Effector memory CD8-positive, alpha-beta T cell (primary cell): ENCODE measurements around the gene CDK11B.
A peak's percentile ranks its signal among the peaks of the same experiment; 100 is the strongest.
"Not testable (repeated sequence)": the region's sequence is repeated elsewhere in the genome, so short reads cannot be mapped to it uniquely, and the experiment has no call there.

Source experiments
- ATAC-seq: fragments of 150-1000 bp; cut with Tn5 transposase; replicated peaks from 2 replicates; pipeline ENCODE4 v1.10.0; 2021; ENCODE audit warnings: mild to moderate bottlenecking, moderate library complexity
- DNase-seq, 3 experiments: peaks; one replicate each; pipeline ENCODE4 v3.0.0; 2021
- H3K27ac Mint-ChIP-seq, 2 donors: one replicate each; pipeline ENCODE4 v1.8.0; 2022; ENCODE audit warnings: mild to moderate bottlenecking in 2 of 2, mixed read lengths in 2 of 2, moderate library complexity in 2 of 2
- H3K27me3 Mint-ChIP-seq, 2 donors: one replicate each; pipeline ENCODE4 v1.8.0; 2022; ENCODE audit warnings: mixed read lengths in 2 of 2
- H3K36me3 Mint-ChIP-seq: one replicate; pipeline ENCODE4 v1.8.0; 2022; ENCODE audit warnings: mild to moderate bottlenecking, moderate library complexity, mixed read lengths; ENCODE audit not compliant: insufficient read depth
- H3K4me1 Mint-ChIP-seq, 2 donors: one replicate each; pipeline ENCODE4 v1.8.0; 2022; ENCODE audit warnings: low read depth in 2 of 2, mixed read lengths in 2 of 2
- H3K4me3 Mint-ChIP-seq, 2 donors: one replicate each; pipeline ENCODE4 v1.8.0; 2022; ENCODE audit warnings: mild to moderate bottlenecking in 2 of 2, mixed read lengths in 2 of 2, moderate library complexity in 2 of 2
- H3K9me3 Mint-ChIP-seq, 2 donors: one replicate each; pipeline ENCODE4 v1.8.0; 2022; ENCODE audit warnings: mixed read lengths in 2 of 2

CDK11B gene

DNA sequence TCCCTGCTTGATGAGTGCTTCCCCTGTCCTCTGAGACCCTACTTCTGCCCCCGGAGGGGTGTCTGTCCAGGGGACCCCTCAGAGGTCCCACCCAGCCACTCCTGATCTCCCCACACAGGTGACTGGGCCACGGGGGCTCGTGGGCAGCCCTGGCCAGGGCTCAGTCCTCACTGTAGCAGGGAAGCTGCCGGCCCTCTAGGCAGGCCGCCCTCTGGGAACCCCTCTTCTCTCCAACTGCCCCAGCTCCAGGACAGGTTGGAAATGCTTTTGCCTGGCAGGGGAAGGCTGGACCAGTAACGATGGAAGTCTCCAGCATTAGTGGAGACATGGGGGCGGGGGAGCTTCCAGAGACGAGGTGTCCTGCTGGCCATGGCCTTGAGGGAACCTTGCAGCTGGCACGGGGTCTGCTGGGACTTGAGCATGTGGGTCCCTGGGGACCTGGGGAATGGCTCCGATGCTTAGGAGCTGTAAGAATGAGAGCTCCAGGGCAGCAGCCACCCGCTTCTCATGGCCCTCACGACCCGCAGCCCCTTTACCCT is 55.8 kb downstream of the CDK11B start:
- Mint-ChIP-seq H3K27ac (no peak overlapping the region), H3K9me3 (no peaks in the 10 kb centered on the region), H3K4me1 (peaks cover 6 to 13% of the 10 kb centered on the region in 2 donors), H3K36me3 (peaks cover 13% of the 10 kb centered on the region), H3K27me3 (no peaks in the 10 kb centered on the region), H3K4me3 (no peak overlapping the region)
- DNase-seq, result no peak
- no peak for ATAC-seq

DNA sequence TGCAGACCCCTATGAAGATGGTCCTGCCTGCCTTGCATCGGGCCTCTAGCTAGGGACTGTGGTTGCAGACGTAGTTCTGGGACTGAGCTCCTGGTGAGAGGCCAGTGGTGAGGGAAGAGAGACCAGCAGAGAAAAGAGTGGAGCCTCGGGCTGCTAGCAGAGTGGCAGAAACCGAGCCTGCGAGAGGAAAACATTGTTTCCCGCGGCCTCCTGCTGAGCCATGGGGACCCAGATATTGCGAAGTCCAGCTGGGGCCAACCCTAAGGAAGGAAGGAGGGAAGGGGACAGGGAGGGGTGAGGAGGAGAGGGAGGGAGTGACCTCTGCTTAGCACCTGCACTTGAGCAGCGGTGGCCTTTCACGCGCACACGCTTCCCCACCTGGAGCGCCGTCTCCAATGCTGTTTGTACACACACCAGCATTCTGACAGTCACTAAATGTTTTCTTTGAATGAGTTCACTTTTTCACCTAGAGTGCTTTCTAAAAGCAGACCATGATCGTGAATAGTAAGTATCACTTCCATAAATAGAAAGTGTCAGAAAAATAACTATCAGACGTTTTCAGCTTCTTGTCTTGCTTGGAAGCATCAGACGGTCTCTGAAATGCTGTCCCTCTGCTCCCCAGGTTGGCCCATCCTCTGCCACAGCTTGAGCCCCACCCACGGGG is 56.4 kb downstream of the CDK11B start:
- no peaks in the 10 kb centered on the region for H3K9me3 Mint-ChIP-seq
- no peaks in the 10 kb centered on the region for H3K27me3 Mint-ChIP-seq
- peaks cover 13% of the 10 kb centered on the region for H3K36me3 Mint-ChIP-seq
- ATAC-seq (no peak), DNase-seq (no peak)
- H3K4me1 Mint-ChIP-seq, result peaks cover 6 to 13% of the 10 kb centered on the region in 2 donors
- H3K4me3 Mint-ChIP-seq, result no peak overlapping the region
- no peak overlapping the region for H3K27ac Mint-ChIP-seq

DNA sequence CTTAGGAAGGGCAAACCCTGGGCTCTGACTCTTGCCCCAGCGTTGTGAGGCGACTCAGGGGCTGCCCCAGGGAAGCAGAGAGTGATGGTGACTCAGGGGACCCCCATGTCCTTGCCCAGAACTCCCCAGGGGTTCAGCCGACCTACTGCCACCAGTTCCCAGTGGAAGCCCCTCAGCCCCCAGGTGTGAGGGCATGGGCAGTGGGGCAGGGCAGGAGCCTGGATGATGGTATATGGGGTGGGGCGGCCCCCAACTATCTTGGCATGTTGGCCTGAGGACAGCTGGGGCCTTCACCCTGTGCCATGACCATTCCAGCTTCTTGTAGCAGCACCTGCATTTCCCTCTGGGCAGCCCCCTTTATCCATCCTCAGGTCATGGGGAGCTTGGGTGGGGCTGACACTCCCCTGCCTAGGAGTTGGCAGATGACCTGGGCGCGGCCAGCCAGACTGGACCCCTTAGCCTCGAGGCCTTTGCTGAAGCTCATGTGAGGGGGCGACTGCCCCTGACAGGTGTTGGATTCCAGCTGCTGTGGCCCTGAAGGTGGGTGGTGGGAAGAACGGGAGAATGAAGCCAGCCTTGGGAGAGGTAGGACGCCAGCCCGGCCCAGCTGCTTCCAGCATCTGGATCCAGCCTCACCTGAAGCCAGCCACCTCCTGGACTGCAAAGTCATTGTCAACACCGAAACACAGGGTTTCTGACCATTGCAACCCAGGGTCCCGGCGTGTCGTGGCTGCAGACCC is 57.1 kb downstream of the CDK11B start:
- peaks cover 11% of the 10 kb centered on the region for H3K36me3 Mint-ChIP-seq
- H3K4me1 Mint-ChIP-seq, result peaks cover 6 to 9% of the 10 kb centered on the region in 2 donors
- no peak for ATAC-seq
- H3K27ac Mint-ChIP-seq, result no peak overlapping the region
- H3K27me3 Mint-ChIP-seq, result no peaks in the 10 kb centered on the region
- no peak for DNase-seq
- H3K9me3 Mint-ChIP-seq, result no peaks in the 10 kb centered on the region
- H3K4me3 Mint-ChIP-seq, result no peak overlapping the region

DNA sequence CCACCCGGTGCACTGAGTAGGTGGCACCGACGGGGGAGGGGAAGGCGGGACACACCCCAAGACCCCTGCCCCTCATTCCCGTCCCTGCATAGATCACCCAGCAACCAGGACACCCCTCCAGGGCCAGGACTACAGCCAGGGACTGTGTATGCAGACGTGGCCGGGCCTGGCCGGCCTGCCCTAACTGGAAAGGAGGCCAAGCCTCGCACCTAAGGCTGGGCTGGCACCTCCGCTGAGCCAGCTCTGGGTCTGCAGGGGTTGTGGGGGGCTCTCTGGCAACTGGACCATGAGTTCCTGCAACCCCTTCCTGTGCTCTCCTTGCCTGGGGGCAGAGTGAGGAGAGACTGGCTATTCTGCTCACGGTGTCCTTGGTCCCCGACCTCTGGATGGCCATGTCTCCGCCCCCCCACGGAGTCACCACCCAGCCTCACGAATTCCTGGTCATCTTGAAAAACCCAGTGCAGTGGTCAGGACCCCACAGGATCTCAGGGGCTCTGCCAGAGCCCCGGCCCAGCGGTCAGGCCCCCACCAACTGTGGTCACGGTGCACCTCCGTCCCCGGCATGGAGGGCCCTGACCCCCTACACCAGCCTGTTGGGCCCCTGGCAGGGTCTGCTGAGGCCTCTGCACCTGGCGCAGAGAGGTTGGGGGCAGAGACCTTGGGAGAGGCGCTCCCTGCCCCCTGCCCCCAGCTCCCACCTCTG is 57.8 kb downstream of the CDK11B start:
- peak overlapping the region; percentile 73 to 78 for H3K4me3 Mint-ChIP-seq
- ATAC-seq (no peak), DNase-seq (no peak)
- peaks cover 6 to 9% of the 10 kb centered on the region in 2 donors for H3K4me1 Mint-ChIP-seq
- no peaks in the 10 kb centered on the region for H3K9me3 Mint-ChIP-seq
- H3K27ac Mint-ChIP-seq, result no peak overlapping the region
- no peaks in the 10 kb centered on the region for H3K27me3 Mint-ChIP-seq
- H3K36me3 Mint-ChIP-seq, result peaks cover 10% of the 10 kb centered on the region

DNA sequence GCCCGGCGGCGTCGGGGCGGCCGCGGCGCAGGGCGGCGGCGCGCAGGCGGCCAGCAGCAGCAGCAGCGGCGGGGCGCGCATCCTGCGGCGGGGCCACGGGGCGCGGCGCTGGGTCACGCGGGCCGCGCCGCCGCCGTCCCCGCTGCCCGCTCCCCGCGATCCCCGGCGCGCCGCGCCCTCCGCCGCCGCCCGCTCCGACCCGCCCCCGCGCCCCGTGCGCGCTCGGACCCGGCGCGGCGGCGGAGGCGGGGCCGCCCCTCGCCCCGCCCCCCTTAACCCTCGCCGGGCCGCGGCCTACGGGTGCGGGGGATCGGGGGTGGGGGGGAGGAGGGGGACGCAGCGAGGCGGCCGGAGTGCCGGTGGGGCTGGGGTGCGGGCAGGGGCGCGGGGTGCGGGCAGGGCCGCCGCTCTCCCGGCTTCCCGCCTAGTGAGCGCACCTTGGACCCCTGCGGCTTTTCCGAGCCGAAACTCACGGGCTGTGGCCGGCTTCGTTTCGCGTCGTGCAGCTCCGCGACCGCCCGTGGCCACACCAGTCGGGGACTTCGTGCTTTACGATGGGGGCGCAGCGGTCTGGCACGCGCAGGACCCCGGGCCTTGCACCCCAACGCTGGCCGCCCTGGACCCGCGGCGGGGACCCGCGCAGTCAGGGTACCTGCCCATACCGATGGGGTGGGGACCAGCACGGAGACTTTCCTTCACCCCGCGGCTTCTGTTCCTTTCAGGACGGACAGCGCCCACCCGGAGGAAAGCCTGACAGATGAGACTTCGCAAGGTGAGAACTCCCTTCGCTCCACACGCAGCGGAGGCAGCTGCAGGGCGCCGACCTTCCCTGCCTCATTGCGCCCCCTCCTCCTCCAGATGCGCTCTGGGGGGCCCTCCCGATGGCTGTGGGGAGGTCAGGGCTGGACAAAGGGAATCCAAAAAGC is 58.6 kb downstream of the CDK11B start, which contains the start of gene FNDC10:
FNDC10 (minus strand) TSS at position 201 of the 926 bp plus-strand sequence; CDS start at position 81, 120 bp downstream.
- no peak within 1 kb of the TSS for H3K27ac Mint-ChIP-seq
- H3K27me3 Mint-ChIP-seq, result no peaks in the 10 kb centered on the region
- ATAC-seq (peak; percentile 60), DNase-seq (no peak)
- H3K4me3 Mint-ChIP-seq, result peak within 1 kb of the TSS; percentile 78 to 83
- peaks cover 6 to 9% of the 10 kb centered on the region in 2 donors for H3K4me1 Mint-ChIP-seq
- no peaks in the 10 kb centered on the region for H3K9me3 Mint-ChIP-seq
- peaks cover 10% of the 10 kb centered on the region for H3K36me3 Mint-ChIP-seq

DNA sequence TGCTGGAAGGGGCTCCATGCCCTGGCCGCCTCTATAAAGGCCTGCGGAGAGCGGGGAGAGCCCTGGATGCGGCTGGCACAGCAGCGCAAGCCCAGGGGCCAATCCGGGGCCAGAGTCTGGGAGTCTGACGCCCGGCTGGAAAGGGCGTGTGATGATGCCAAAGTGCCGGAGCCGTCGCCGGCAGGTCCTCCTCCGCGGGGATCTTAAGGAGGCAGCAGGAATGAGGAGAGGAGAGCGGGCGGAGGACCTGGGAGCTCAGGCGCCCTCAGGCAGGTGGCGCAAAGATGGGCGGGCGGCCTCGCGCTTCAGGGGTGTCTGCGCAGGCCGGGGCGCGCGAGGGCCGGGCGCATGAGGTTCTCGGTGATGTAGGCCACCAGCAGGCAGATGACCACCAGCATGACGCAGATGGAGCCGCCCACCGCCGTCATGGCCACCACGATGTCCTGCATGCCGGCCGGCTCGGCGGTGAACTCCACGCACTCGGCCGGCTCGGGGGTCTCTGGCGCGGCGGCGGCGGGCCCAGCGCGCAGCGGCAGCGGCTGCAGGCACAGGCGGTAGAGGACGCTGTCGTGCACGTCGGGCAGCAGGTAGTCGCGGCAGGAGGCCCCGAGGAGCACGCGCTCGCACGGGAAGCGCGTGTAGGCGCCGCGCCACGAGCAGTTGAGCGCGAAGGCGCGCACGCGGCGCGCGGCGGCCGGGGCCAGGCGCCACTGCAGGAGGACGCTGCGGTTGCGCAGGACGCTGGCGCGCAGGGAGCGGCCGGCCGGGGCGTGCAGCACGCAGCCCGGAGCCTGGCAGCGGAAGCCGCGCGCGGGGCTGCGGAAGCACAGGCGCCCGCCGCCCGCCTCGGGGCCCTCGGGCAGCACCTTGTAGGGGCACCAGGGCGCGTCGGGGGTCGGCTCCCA is 59.5 kb downstream of the CDK11B start:
- Mint-ChIP-seq H3K4me1 (peaks cover 6 to 9% of the 10 kb centered on the region in 2 donors), H3K27ac (no peak overlapping the region), H3K36me3 (peaks cover 10% of the 10 kb centered on the region), H3K27me3 (no peaks in the 10 kb centered on the region), H3K4me3 (peak overlapping the region; percentile 77 to 83), H3K9me3 (no peaks in the 10 kb centered on the region)
- DNase-seq (peak in 2 of 3 experiments; percentile 21 to 35), ATAC-seq (peak; percentile 72)

DNA sequence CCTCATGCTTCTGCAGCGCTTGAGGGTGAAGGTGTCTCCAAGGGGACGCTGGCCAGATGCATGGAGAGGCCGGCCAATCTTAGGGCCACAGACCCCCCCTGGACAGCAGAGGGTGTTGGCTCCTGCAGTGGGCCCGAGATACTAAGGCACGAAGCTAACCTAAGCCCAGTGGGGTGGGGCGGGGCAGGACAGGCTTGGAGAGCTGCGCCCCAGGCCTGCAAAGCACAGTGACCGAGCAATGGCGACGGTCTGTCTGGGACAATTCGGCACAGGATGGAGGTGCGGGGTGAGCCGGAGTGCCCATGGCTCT is 60.1 kb downstream of the CDK11B start:
- H3K9me3 Mint-ChIP-seq, result no peaks in the 10 kb centered on the region
- H3K27ac Mint-ChIP-seq, result no peak overlapping the region
- H3K27me3 Mint-ChIP-seq, result no peaks in the 10 kb centered on the region
- H3K4me3 Mint-ChIP-seq, result peak overlapping the region; percentile 77 to 83
- no peak for DNase-seq
- H3K36me3 Mint-ChIP-seq, result peaks cover 10% of the 10 kb centered on the region
- no peak for ATAC-seq
- peaks cover 6 to 9% of the 10 kb centered on the region in 2 donors for H3K4me1 Mint-ChIP-seq

DNA sequence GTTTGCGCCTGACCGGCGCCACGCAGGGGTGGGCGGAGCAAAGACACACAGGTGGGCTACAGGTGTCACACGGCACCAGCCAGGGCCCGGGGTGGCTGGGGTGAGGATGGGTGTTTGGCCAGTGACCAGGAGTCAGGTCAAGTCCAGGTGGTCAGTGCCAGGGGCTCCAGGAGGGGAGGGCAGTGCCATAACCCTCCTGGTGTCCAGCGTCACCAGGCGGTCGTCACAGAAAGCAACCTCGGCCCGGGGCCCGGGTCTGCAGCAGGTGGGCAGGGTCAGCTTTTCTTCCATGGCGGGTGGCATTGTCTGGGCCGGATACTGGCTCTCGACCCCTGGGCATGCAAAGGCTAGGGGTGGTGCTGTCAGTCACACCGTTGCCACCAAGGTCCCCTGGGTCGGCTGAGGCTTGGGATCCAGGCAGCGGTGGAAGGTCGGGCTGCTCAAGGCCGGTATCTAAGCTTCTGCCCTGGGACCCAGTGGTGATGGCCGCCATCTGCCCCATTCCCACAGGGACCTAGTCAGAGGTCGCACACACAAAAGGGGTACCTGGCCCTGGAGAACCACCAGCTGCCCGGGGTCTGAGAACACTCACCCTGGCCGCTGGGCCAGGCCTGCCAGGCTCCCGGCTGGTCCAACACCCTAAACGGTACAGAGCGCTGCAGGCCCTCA is 60.6 kb downstream of the CDK11B start:
- peaks cover 13% of the 10 kb centered on the region for H3K36me3 Mint-ChIP-seq
- H3K9me3 Mint-ChIP-seq, result no peaks in the 10 kb centered on the region
- H3K4me3 Mint-ChIP-seq, result peak overlapping the region in 1 of 2 donors; percentile 77
- H3K27ac Mint-ChIP-seq, result no peak overlapping the region
- H3K27me3 Mint-ChIP-seq, result no peaks in the 10 kb centered on the region
- ATAC-seq (no peak), DNase-seq (no peak)
- peaks cover 6 to 9% of the 10 kb centered on the region in 2 donors for H3K4me1 Mint-ChIP-seq

DNA sequence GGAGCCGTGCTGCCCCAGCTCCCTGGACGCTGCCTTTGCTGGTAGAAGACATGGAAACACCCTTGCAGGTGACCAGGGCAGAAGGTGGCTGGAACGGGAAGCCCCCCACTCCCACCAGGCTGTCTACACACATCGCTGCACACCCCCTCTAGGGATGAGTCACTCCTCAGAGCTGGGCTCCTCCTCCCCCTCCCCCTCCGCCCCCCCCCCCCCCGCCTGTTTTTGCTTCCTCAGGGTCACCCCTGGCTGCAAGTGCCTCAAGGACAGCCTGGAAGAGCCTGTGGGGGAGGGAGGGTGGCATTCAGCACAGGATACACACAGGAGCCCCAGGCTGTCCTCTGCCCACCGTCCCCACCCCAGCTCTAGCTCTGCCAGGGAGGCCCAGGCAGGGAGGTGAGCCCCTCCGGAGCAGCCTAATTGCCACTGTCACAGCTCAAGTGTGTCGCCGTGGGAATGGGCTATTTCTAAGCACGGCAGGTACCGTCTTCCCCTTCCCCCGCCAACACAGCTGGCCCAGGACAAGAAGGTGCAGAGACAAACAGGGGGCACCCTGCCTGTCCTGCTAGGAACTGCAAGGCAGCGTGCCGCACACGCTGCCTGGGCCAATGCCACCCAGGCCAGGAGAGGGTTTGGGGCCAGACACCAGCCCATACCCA is 61.4 kb downstream of the CDK11B start:
- peak; percentile 31 for ATAC-seq
- Mint-ChIP-seq H3K36me3 (peaks cover 13% of the 10 kb centered on the region), H3K4me1 (peaks cover 6% of the 10 kb centered on the region in 2 donors), H3K4me3 (peak overlapping the region in 1 of 2 donors; percentile 14), H3K9me3 (no peaks in the 10 kb centered on the region), H3K27ac (no peak overlapping the region), H3K27me3 (no peaks in the 10 kb centered on the region)
- no peak for DNase-seq

DNA sequence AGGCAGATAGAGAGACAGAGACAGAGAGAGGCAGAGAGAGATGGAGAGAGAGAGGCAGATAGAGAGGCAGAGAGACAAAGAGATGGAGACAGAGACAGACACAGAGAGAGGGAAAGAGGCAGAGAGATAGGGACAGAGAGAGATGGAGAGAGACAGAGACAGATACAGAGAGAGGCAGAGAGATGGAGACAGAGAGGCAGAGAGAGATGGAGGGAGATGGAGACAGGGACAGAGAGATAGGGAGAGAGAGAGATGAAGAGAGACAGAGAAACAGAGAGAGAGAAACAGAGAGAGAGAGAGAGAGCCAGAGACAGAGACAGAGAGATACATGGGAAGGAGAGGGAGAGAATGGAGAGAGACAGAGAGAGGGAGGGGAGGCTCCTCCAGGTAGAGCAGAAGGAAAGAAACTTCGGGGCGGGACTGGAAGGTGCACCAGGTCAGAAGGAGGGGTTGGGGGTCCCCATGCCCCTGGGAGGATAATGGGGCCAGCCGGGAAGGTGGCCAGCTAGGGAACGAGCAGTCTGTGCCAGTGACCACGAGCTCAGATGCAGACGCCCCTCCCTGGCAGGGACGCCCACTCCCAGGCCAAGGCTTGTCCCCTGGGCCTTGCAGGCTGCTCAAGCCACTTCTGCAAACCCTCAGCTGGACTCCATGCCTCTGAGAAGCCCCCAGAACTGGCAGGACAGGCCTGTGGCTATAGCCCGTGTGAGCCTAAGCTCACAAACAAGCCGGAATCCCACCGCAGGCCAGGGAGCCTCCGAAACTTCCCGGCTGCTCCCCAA is 62.1 kb downstream of the CDK11B start:
- Mint-ChIP-seq H3K27ac (no peak overlapping the region), H3K27me3 (no peaks in the 10 kb centered on the region), H3K4me1 (peaks cover 6% of the 10 kb centered on the region in 2 donors), H3K36me3 (peaks cover 7% of the 10 kb centered on the region), H3K4me3 (no peak overlapping the region), H3K9me3 (no peaks in the 10 kb centered on the region)
- no peak for DNase-seq
- no peak for ATAC-seq

DNA sequence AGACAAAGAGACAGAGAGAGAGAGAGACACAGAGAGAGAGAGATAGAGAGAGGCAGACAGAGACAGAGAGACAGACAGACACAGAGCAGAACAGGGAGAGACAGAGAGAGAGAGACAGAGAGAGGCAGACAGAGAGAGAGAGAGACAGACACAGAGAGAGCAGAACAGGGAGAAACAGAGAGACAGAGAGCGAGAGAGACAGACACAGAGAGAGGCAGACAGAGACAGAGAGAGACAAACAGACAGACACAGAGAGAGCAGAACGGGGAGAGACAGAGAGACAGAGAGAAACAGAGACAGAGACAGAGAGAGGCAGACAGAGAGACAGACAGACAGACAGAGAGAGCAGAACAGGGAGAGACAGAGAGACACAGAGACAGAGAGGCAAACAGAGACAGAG is 63.5 kb downstream of the CDK11B start:
- not testable (repeated sequence) for H3K36me3 Mint-ChIP-seq, H3K27ac Mint-ChIP-seq, ATAC-seq, DNase-seq, H3K27me3 Mint-ChIP-seq, H3K9me3 Mint-ChIP-seq, H3K4me1 Mint-ChIP-seq, H3K4me3 Mint-ChIP-seq
